NB4 (cell line): ENCODE data around the gene RARA.
"Not testable (repeated sequence)": the region's sequence is repeated elsewhere in the genome, so short reads cannot be mapped to it uniquely, and the experiment has no call there.

Source experiments
- MYC ChIP-seq: IDR thresholded peaks from 2 replicates; pipeline ENCODE4 v1.6.1; 2011; ENCODE audit warnings: low read depth, low read length
- POLR2A ChIP-seq: IDR thresholded peaks from 2 replicates; pipeline ENCODE4 v1.6.1; 2011; ENCODE audit warnings: mild to moderate bottlenecking; ENCODE audit not compliant: insufficient read length; ENCODE audit errors: extremely low read depth
- TF ChIP-seq, protein P1 (sequence below): IDR thresholded peaks from one replicate; pipeline ENCODE4 v1.5.1; 2012; ENCODE audit warnings: low read depth, low read length

DNA sequence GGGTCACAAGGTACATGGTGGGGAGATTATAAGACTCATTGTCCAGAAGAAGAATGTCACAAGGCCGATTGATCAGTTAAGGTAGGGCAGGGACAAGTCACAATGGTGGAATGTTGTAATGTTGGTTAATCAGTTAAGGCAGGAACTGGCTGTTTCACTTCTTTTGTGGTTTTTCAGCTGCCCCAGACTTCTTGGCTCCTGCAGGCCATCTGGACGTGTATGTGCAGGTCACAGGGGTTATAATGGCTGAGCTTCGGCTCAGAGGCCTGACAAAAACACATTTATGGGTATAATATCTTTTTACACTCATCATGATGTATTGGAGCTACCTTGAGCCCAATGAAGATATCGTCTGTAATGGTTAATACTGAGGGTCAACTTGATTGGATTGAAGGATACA, 63.7 kb downstream of the RARA start:
- not testable (repeated sequence) for TF ChIP-seq POLR2A, MYC
- TF ChIP-seq, protein P1, sequence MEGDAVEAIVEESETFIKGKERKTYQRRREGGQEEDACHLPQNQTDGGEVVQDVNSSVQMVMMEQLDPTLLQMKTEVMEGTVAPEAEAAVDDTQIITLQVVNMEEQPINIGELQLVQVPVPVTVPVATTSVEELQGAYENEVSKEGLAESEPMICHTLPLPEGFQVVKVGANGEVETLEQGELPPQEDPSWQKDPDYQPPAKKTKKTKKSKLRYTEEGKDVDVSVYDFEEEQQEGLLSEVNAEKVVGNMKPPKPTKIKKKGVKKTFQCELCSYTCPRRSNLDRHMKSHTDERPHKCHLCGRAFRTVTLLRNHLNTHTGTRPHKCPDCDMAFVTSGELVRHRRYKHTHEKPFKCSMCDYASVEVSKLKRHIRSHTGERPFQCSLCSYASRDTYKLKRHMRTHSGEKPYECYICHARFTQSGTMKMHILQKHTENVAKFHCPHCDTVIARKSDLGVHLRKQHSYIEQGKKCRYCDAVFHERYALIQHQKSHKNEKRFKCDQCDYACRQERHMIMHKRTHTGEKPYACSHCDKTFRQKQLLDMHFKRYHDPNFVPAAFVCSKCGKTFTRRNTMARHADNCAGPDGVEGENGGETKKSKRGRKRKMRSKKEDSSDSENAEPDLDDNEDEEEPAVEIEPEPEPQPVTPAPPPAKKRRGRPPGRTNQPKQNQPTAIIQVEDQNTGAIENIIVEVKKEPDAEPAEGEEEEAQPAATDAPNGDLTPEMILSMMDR: not testable (repeated sequence)
